Liver (tissue), 3 donors: ENCODE measurements around the gene ENPP3.

Experiments
- CTCF ChIP-seq: fragments of 150-350 bp; IDR thresholded peaks from 2 replicates; pipeline ENCODE4 v1.5.1; 2017; ENCODE audit warnings: improper control_type of control experiment, low read depth, low read length; ENCODE audit not compliant: missing input control
- FOXA1 ChIP-seq: IDR thresholded peaks from 2 replicates; pipeline ENCODE4 v1.6.1; 2016; ENCODE audit warnings: antibody characterized with exemption
- FOXA2 ChIP-seq: IDR thresholded peaks from 2 replicates; pipeline ENCODE4 v1.6.1; 2016; ENCODE audit warnings: antibody characterized with exemption
- GABPA ChIP-seq, 2 donors: IDR thresholded peaks in 1 of 2; conservative IDR thresholded peaks in 1 of 2; 2 replicates each; pipeline ENCODE4 v1.6.1; 2016; ENCODE audit warnings: antibody characterized with exemption in 2 of 2, mild to moderate bottlenecking in 1 of 2, moderate library complexity in 1 of 2
- donor health status: healthy.
- donor health status: healthy.

DNA sequence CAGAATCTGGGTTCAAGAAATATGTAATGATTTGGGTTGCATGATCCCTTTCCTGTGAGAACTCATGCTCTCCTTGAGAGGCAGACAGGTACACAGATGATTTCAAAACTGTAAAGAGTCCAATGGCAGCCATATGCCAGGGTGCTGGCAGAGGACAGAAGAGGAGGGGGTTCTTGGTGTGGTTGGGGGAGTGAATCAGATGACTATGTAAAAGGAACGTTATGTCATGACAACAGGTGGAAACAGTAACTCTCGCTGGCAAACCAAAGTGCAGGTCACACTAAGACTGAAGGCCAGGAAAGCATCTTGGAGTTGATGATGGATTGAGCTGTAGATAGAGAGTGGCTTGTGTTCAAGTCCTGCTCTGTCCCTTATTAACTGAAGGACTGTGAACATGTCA, 43.8 kb downstream of the ENPP3 start:
- TF ChIP-seq CTCF (no peak), FOXA2 (no peak), GABPA (IDR thresholded peaks at IDR 0.05 in 1 of 2, conservative IDR thresholded peaks at IDR 0.05 in 1 of 2) (no peak), FOXA1 (no peak)
